ENCODE data around the gene FGF23. TPM values are rescaled to one million over a fixed set of nuclear protein-coding genes. Genes with fewer than 3 reads are reported as not detected.

Gene FGF23
- total RNA-seq, 1 experiment from 2014 or later = not detected

DNA sequence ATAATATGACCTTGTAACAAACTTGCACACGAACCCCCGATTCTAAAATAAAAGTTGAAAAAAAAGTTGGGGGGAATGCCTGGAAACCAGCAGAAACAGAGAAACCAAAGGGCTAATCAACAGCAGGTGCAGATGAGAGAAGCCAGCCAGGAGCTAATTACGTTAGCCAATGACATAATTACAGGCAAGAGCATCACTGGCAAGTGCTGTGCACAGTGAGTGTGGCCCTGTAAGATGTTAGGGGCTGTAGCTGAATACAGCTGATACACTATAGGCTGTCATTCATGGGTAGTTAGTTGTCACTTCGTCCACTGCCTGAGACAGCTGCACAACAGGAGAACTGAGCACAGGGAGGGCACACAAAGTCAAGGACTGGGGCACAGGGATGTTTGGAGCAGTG, 7.3 kb upstream of the FGF23 start:
- H3K27me3 ChIP-seq (replicated peaks; ENCODE audit: insufficient read depth, low read depth, low read length, poor library complexity) = peaks cover 5% of the 10 kb centered on the region
- no peak overlapping the region for H3K27ac ChIP-seq (ENCODE audit: low read depth, low read length, poor library complexity, severe bottlenecking)
- no peak overlapping the region for H3K4me3 ChIP-seq (ENCODE audit: low read depth, low read length, poor library complexity, severe bottlenecking)
- no peaks in the 10 kb centered on the region for H3K4me1 ChIP-seq (ENCODE audit: insufficient read depth, low read length, poor library complexity, severe bottlenecking)
- DNase-seq (ENCODE audit: low spot score) = no peak
- ChIA-PET CTCF (no interaction called here), POLR2A (ENCODE audit: low non-redundant PET) (no interaction called here)
- no peaks in the 10 kb centered on the region for H3K9me3 ChIP-seq (ENCODE audit: low read depth, low read length, poor library complexity, severe bottlenecking)
- BruUV-seq (replicated peaks) = no TSS peak
- TF ChIP-seq CTCF (conservative IDR thresholded peaks at IDR 0.05; ENCODE audit: low read depth, low read length) (no peak), EZH2 (IDR thresholded peaks at IDR 0.05; ENCODE audit: borderline replicate concordance, low read depth, low read length, poor library complexity, severe bottlenecking) (no peak)
- intact Hi-C loops (cut with micrococcal nuclease; ENCODE audit: unreplicated experiment) = no loop called here
- H3K36me3 ChIP-seq (ENCODE audit: insufficient read depth, low read length, poor library complexity, severe bottlenecking) = no peaks in the 10 kb centered on the region

DNA sequence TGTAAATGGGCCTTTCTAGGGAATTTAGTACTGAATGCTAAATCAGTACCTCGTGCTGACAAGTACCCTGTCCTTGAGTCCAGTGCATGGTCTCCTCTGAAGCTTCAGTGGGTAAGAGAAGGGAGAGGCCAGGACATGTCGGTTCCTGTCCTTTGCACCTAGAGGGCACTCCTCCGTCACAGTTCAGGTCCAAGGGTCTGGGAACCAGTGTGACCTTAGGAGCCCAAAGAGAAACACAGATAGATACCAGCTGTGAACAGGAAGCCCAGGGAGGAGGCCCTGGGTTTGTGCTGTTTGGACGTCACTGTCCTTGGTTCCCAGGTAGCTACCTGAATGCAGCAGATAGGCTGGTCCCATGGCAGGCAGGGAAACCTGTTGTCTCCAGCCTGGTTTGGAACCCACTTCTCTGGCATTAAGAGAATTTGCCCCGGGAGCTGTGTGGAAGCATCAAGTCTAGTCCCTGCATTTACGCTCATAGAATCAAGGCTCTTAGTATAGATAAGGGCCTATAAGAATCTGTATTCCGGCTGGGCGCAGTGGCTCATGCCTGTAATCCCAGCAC, 3.9 kb upstream of the FGF23 start:
- DNase-seq (ENCODE audit: low spot score) = no peak
- Histone ChIP-seq H3K36me3 (ENCODE audit: insufficient read depth, low read length, poor library complexity, severe bottlenecking) (no peaks in the 10 kb centered on the region), H3K4me3 (ENCODE audit: low read depth, low read length, poor library complexity, severe bottlenecking) (no peak overlapping the region), H3K4me1 (ENCODE audit: insufficient read depth, low read length, poor library complexity, severe bottlenecking) (peaks cover 3% of the 10 kb centered on the region), H3K27ac (ENCODE audit: low read depth, low read length, poor library complexity, severe bottlenecking) (no peak overlapping the region), H3K9me3 (ENCODE audit: low read depth, low read length, poor library complexity, severe bottlenecking) (no peaks in the 10 kb centered on the region), H3K27me3 (replicated peaks; ENCODE audit: insufficient read depth, low read depth, low read length, poor library complexity) (peaks cover 16% of the 10 kb centered on the region)
- BruUV-seq (replicated peaks) = no TSS peak
- no peak for TF ChIP-seq EZH2 (IDR thresholded peaks at IDR 0.05; ENCODE audit: borderline replicate concordance, low read depth, low read length, poor library complexity, severe bottlenecking)
- no peak for TF ChIP-seq CTCF (conservative IDR thresholded peaks at IDR 0.05; ENCODE audit: low read depth, low read length)
- ChIA-PET POLR2A (ENCODE audit: low non-redundant PET) (no interaction called here), CTCF (interaction anchor here (0.7 kb wide), 1 partner anchor 149 kb away, joined by 6 read pairs; no protein-coding TSS in a partner anchor)
- intact Hi-C loops (cut with micrococcal nuclease; ENCODE audit: unreplicated experiment) = no loop called here

DNA sequence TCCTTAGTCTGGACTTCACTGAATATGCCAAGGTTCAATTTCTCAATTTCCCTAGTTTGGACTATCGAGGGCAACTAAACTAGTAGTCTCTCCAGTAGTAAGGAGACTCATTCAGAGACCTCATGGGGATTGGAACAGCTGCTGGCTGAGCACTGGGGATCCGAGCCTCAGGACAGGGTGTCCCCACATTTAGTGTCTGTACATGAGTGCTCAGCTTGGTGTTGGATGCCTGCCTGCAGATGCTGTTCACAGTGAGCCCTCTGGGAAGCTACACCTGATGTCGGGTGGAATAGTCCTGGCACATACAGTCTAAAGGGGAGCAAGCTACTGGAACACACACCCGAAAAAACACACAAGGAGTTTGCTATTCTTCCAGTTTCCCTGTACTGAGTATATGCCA, 820 bp upstream of the FGF23 start:
- ChIA-PET CTCF (no interaction called here), POLR2A (ENCODE audit: low non-redundant PET) (no interaction called here)
- no peak for DNase-seq (ENCODE audit: low spot score)
- TF ChIP-seq EZH2 (IDR thresholded peaks at IDR 0.05; ENCODE audit: borderline replicate concordance, low read depth, low read length, poor library complexity, severe bottlenecking) (no peak), CTCF (conservative IDR thresholded peaks at IDR 0.05; ENCODE audit: low read depth, low read length) (no peak)
- no peaks in the 10 kb centered on the region for H3K9me3 ChIP-seq (ENCODE audit: low read depth, low read length, poor library complexity, severe bottlenecking)
- intact Hi-C loops (cut with micrococcal nuclease; ENCODE audit: unreplicated experiment) = no loop called here
- no TSS peak for BruUV-seq (replicated peaks)
- H3K36me3 ChIP-seq (ENCODE audit: insufficient read depth, low read length, poor library complexity, severe bottlenecking) = no peaks in the 10 kb centered on the region
- no peak overlapping the region for H3K27ac ChIP-seq (ENCODE audit: low read depth, low read length, poor library complexity, severe bottlenecking)
- peaks cover 3% of the 10 kb centered on the region for H3K4me1 ChIP-seq (ENCODE audit: insufficient read depth, low read length, poor library complexity, severe bottlenecking)
- H3K27me3 ChIP-seq (replicated peaks; ENCODE audit: insufficient read depth, low read depth, low read length, poor library complexity) = peaks cover 25% of the 10 kb centered on the region
- no peak overlapping the region for H3K4me3 ChIP-seq (ENCODE audit: low read depth, low read length, poor library complexity, severe bottlenecking)

All from A673 (cell line).